Mesodermal cell (in vitro differentiated cells): ENCODE measurements around the gene HOXB13.

ENCODE experiments used
- H3K27ac ChIP-seq: 2 replicates; pipeline ENCODE4 v1.7.0; 2013; ENCODE audit warnings: mild to moderate bottlenecking, low read depth, low read length, moderate library complexity; ENCODE audit not compliant: severe bottlenecking
- H3K36me3 ChIP-seq: 2 replicates; pipeline ENCODE4 v1.7.1; 2013; ENCODE audit warnings: mild to moderate bottlenecking, low read length, moderate library complexity; ENCODE audit not compliant: control insufficient read depth, insufficient read depth
- H3K4me1 ChIP-seq: one replicate; pipeline ENCODE4 v1.7.1; 2013; ENCODE audit warnings: mild to moderate bottlenecking, low read length; ENCODE audit not compliant: insufficient read depth, control insufficient read depth, poor library complexity, severe bottlenecking
- H3K4me3 ChIP-seq: 2 replicates; pipeline ENCODE4 v1.7.0; 2013; ENCODE audit warnings: low read length, control low read depth, mild to moderate bottlenecking; ENCODE audit not compliant: insufficient read depth, poor library complexity, severe bottlenecking; ENCODE audit errors: extremely low read depth
- H3K9me3 ChIP-seq: 2 replicates; pipeline ENCODE4 v1.7.1; 2013; ENCODE audit warnings: mild to moderate bottlenecking, low read length, moderate library complexity; ENCODE audit not compliant: control insufficient read depth
- WGBS, 2 experiments: methylation state at CpG; one replicate each; pipeline ENCODE4 v1.1.5; 2013; ENCODE audit warnings: missing lambda C conversion rate in 2 of 2; ENCODE audit not compliant: insufficient coverage in 2 of 2; 5-methylcytosine and 5-hydroxymethylcytosine counted together

Gene HOXB13

GRCh38 chr17:48733632-48734328 is 5.2 kb upstream of the HOXB13 start:
- Histone ChIP-seq H3K9me3 (no peaks in the 10 kb centered on the region), H3K27ac (no peak overlapping the region), H3K36me3 (no peaks in the 10 kb centered on the region), H3K4me1 (peaks cover 8% of the 10 kb centered on the region), H3K4me3 (no peak overlapping the region)
- WGBS, 2 experiments = 10 to 16% methylated on average over 11 to 16 of the region's 22 CpGs

GRCh38 chr17:48732688-48733629 is 4.4 kb upstream of the HOXB13 start:
- WGBS, 2 experiments = 1 to 4% methylated on average over 14 to 35 of the region's 50 CpGs
- Histone ChIP-seq H3K4me3 (no peak overlapping the region), H3K36me3 (no peaks in the 10 kb centered on the region), H3K27ac (no peak overlapping the region), H3K9me3 (no peaks in the 10 kb centered on the region), H3K4me1 (peaks cover 11% of the 10 kb centered on the region)

GRCh38 chr17:48731355-48731754 is 2.8 kb upstream of the HOXB13 start:
- no peak overlapping the region for H3K4me3 ChIP-seq
- no peaks in the 10 kb centered on the region for H3K36me3 ChIP-seq
- H3K9me3 ChIP-seq = no peaks in the 10 kb centered on the region
- H3K27ac ChIP-seq = no peak overlapping the region
- H3K4me1 ChIP-seq = peaks cover 11% of the 10 kb centered on the region

- no peaks in the 10 kb centered on the region for H3K9me3 ChIP-seq
- no peak overlapping the region for H3K27ac ChIP-seq
- 17% methylated on average over 1 of the region's 3 CpGs; no CpG with 5 or more reads in 1 of the 2 experiments for WGBS, 2 experiments
- H3K4me3 ChIP-seq = no peak overlapping the region
- H3K36me3 ChIP-seq = no peaks in the 10 kb centered on the region
- H3K4me1 ChIP-seq = peaks cover 11% of the 10 kb centered on the region
These were observed 1.6 kb upstream of the HOXB13 start for GRCh38 chr17:48730240-48730550.

- Histone ChIP-seq H3K36me3 (no peaks in the 10 kb centered on the region), H3K4me3 (peak overlapping the region; percentile 36), H3K9me3 (no peaks in the 10 kb centered on the region), H3K4me1 (peaks cover 13% of the 10 kb centered on the region), H3K27ac (no peak overlapping the region)
- WGBS, 2 experiments = 11 to 12% methylated on average over 19 of the region's 19 CpGs
These were observed 1.0 kb upstream of the HOXB13 start for GRCh38 chr17:48729335-48730239.

- Histone ChIP-seq H3K36me3 (no peaks in the 10 kb centered on the region), H3K9me3 (no peaks in the 10 kb centered on the region), H3K27ac (no peak overlapping the region), H3K4me3 (peak overlapping the region; percentile 36), H3K4me1 (peaks cover 20% of the 10 kb centered on the region)
- 43 to 45% methylated on average over 4 to 6 of the region's 9 CpGs for WGBS, 2 experiments
These were observed 955 bp downstream of the HOXB13 start for GRCh38 chr17:48727415-48728175.

- no peaks in the 10 kb centered on the region for H3K36me3 ChIP-seq
- peaks cover 20% of the 10 kb centered on the region for H3K4me1 ChIP-seq
- no peaks in the 10 kb centered on the region for H3K9me3 ChIP-seq
- no peak overlapping the region for H3K4me3 ChIP-seq
- WGBS, 2 experiments = 46 to 75% methylated on average over 8 to 16 of the region's 20 CpGs
- no peak overlapping the region for H3K27ac ChIP-seq
These were observed 1.6 kb downstream of the HOXB13 start for GRCh38 chr17:48726916-48727286.

- 59 to 64% methylated on average over 13 to 16 of the region's 20 CpGs for WGBS, 2 experiments
- Histone ChIP-seq H3K4me1 (peaks cover 20% of the 10 kb centered on the region), H3K4me3 (no peak overlapping the region), H3K36me3 (no peaks in the 10 kb centered on the region), H3K27ac (no peak overlapping the region), H3K9me3 (no peaks in the 10 kb centered on the region)
These were observed 2.2 kb downstream of the HOXB13 start for GRCh38 chr17:48726114-48726915.

GRCh38 chr17:48725288-48726064 is 3.1 kb downstream of the HOXB13 start:
- WGBS, 2 experiments = 34% methylated on average over 20 to 24 of the region's 38 CpGs
- Histone ChIP-seq H3K9me3 (no peaks in the 10 kb centered on the region), H3K4me1 (peaks cover 20% of the 10 kb centered on the region), H3K36me3 (no peaks in the 10 kb centered on the region), H3K27ac (no peak overlapping the region), H3K4me3 (no peak overlapping the region)
